ENCODE results near the gene ARL14EP. TPM values are rescaled to one million over a fixed set of nuclear protein-coding genes. Genes with fewer than 3 reads are reported as not detected.

Gene ARL14EP
- total RNA-seq, 1 donor = 29.7 TPM

DNA sequence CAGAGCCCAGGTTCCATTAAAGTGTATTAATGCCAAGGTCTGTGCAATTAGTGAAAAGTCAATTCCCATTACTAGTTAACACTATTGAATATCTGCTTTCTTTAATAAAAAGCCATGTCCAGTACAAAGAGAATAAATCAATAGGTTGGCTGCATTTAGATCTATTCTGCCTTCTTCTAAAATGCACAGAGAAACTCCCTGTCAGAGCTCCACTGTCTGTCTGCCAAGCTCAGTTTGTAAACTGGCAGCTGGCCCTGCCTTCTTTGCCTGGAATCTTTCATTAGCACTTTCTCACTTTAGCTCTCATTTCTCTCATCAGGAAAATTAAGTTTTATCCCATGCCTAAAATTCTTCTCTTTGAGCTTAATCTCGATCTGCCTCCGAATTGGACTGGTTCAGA, 35.6 kb downstream of the ARL14EP start:
- Histone ChIP-seq H3K4me1 (ENCODE audit: insufficient read depth, low read length) (no peaks in the 10 kb centered on the region), H4K20me1 (ENCODE audit: insufficient read depth, low read length) (no peaks in the 10 kb centered on the region), H3K4me2 (ENCODE audit: insufficient read depth, low read length) (no peak overlapping the region), H3K9me3 (ENCODE audit: low read depth, low read length) (no peaks in the 10 kb centered on the region), H3K79me2 (ENCODE audit: insufficient read depth, low read length) (no peaks in the 10 kb centered on the region), H3K36me3 (ENCODE audit: insufficient read depth, low read length) (no peaks in the 10 kb centered on the region), H3K4me3 (ENCODE audit: insufficient read depth, low read length) (no peak overlapping the region), H2AFZ (ENCODE audit: low read length) (no peak overlapping the region), H3K27me3 (ENCODE audit: insufficient read depth, low read length) (no peaks in the 10 kb centered on the region), H3K27ac (ENCODE audit: low read depth, low read length) (no peak overlapping the region)
- DNase-seq (ENCODE audit: insufficient read length, low spot score, missing footprints) = peak; percentile 58
- TF ChIP-seq, protein P1, sequence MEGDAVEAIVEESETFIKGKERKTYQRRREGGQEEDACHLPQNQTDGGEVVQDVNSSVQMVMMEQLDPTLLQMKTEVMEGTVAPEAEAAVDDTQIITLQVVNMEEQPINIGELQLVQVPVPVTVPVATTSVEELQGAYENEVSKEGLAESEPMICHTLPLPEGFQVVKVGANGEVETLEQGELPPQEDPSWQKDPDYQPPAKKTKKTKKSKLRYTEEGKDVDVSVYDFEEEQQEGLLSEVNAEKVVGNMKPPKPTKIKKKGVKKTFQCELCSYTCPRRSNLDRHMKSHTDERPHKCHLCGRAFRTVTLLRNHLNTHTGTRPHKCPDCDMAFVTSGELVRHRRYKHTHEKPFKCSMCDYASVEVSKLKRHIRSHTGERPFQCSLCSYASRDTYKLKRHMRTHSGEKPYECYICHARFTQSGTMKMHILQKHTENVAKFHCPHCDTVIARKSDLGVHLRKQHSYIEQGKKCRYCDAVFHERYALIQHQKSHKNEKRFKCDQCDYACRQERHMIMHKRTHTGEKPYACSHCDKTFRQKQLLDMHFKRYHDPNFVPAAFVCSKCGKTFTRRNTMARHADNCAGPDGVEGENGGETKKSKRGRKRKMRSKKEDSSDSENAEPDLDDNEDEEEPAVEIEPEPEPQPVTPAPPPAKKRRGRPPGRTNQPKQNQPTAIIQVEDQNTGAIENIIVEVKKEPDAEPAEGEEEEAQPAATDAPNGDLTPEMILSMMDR (IDR thresholded peaks at IDR 0.05; ENCODE audit: extremely low read depth, low read depth, low read length) = no peak

DNA sequence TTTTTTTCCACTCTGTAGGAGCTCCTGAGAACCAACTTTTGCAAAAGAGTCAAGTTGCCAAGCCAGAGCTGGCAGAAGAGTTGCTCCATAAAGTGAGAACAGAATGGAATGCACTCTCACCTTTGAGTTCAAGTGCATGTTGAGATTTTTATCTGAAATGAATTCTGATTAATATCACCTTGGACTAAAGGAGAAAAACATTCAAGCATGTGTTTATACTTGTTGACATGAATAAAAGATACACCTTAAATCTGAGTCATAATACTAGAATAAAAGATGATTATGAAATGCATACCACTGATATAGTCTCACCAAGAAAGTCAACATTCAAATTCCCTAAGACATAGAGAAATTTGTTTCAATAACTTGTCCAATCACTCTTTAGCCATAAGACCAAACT, 37.8 kb downstream of the ARL14EP start:
- Histone ChIP-seq H2AFZ (ENCODE audit: low read length) (no peak overlapping the region), H3K27ac (ENCODE audit: low read depth, low read length) (no peak overlapping the region), H3K4me1 (ENCODE audit: insufficient read depth, low read length) (no peaks in the 10 kb centered on the region), H3K36me3 (ENCODE audit: insufficient read depth, low read length) (no peaks in the 10 kb centered on the region), H3K79me2 (ENCODE audit: insufficient read depth, low read length) (no peaks in the 10 kb centered on the region), H3K27me3 (ENCODE audit: insufficient read depth, low read length) (no peaks in the 10 kb centered on the region), H3K4me2 (ENCODE audit: insufficient read depth, low read length) (no peak overlapping the region), H3K4me3 (ENCODE audit: insufficient read depth, low read length) (no peak overlapping the region), H3K9me3 (ENCODE audit: low read depth, low read length) (no peaks in the 10 kb centered on the region), H4K20me1 (ENCODE audit: insufficient read depth, low read length) (no peaks in the 10 kb centered on the region)
- TF ChIP-seq, protein P1 (IDR thresholded peaks at IDR 0.05; ENCODE audit: extremely low read depth, low read depth, low read length) = no peak
- no peak for DNase-seq (ENCODE audit: insufficient read length, low spot score, missing footprints)

DNA sequence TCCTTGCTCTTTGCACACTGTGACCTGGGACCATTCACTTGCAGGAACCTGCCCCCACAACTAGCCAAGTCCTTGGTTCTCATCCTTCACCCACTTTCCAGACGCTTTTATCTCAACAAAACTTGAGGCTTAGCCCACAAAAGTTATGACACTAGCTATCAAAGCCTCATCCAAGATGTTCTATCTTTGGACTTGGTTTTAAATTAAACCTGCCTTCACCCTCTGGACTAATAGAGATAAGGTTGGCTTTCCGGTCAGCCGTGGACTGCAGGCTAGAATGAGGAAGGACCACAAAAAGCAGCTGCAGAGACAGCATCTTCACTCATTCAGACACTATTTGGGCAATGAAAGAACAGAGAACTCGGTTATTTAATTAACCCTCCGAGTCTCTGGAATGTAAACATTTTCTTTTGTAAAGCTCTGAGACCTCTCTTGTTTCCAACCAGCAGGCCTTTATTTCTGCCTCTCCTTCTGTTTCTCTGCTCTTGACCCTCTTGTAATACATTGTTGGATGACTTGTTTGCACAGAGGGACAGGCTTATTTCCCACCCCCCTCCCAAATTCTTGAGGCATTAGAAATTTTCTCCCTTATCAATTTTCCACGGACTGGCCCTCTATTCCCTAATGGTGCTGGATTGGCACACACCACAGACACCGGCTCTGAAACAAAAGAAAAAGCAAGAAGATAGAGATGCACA, 41.4 kb downstream of the ARL14EP start:
- no peaks in the 10 kb centered on the region for H3K27me3 ChIP-seq (ENCODE audit: insufficient read depth, low read length)
- H3K27ac ChIP-seq (ENCODE audit: low read depth, low read length) = no peak overlapping the region
- no peak overlapping the region for H2AFZ ChIP-seq (ENCODE audit: low read length)
- H3K79me2 ChIP-seq (ENCODE audit: insufficient read depth, low read length) = no peaks in the 10 kb centered on the region
- no peaks in the 10 kb centered on the region for H3K4me1 ChIP-seq (ENCODE audit: insufficient read depth, low read length)
- no peak for DNase-seq (ENCODE audit: insufficient read length, low spot score, missing footprints)
- TF ChIP-seq, protein P1 (IDR thresholded peaks at IDR 0.05; ENCODE audit: extremely low read depth, low read depth, low read length) = no peak
- H3K36me3 ChIP-seq (ENCODE audit: insufficient read depth, low read length) = no peaks in the 10 kb centered on the region
- no peak overlapping the region for H3K4me2 ChIP-seq (ENCODE audit: insufficient read depth, low read length)
- H4K20me1 ChIP-seq (ENCODE audit: insufficient read depth, low read length) = no peaks in the 10 kb centered on the region
- H3K9me3 ChIP-seq (ENCODE audit: low read depth, low read length) = no peaks in the 10 kb centered on the region
- H3K4me3 ChIP-seq (ENCODE audit: insufficient read depth, low read length) = no peak overlapping the region

DNA sequence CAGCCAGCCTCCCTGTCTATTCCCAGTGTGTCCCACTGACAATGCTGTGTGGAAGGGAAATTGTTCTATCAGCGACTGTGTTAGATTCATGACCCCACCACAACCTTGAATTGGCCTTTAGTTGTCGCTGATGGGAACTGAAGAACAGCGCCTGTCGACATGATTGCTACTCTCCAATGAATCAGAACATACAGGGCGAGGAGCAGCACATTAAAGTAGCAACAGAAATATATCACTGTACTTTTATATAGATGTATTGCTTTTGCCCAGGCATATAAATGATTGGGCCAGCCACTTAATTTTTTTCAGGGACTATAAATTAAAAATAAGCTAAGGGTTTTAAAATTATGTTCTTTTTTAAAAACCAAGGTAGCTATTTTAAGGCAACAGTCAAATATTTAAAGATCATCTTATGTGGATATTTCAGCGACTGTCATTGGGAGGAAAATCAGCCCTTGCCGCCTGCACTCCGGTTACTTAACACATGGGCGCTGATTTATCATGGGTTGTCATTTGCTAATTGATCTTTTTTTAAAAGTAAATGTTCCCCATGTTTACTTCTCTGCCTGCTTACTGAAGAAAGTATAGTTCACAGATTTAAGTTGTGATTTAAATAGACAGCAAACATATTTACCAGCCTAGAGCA, 42.1 kb downstream of the ARL14EP start:
- Histone ChIP-seq H3K27me3 (ENCODE audit: insufficient read depth, low read length) (no peaks in the 10 kb centered on the region), H3K36me3 (ENCODE audit: insufficient read depth, low read length) (no peaks in the 10 kb centered on the region), H4K20me1 (ENCODE audit: insufficient read depth, low read length) (no peaks in the 10 kb centered on the region), H3K4me3 (ENCODE audit: insufficient read depth, low read length) (no peak overlapping the region), H3K27ac (ENCODE audit: low read depth, low read length) (no peak overlapping the region), H2AFZ (ENCODE audit: low read length) (no peak overlapping the region), H3K79me2 (ENCODE audit: insufficient read depth, low read length) (no peaks in the 10 kb centered on the region), H3K4me2 (ENCODE audit: insufficient read depth, low read length) (no peak overlapping the region), H3K9me3 (ENCODE audit: low read depth, low read length) (no peaks in the 10 kb centered on the region), H3K4me1 (ENCODE audit: insufficient read depth, low read length) (no peaks in the 10 kb centered on the region)
- TF ChIP-seq, protein P1 (IDR thresholded peaks at IDR 0.05; ENCODE audit: extremely low read depth, low read depth, low read length) = no peak
- DNase-seq (ENCODE audit: insufficient read length, low spot score, missing footprints) = no peak
